Right atrium auricular region (tissue), 2 donors: ENCODE measurements around the gene MAT2B. TPM values are rescaled to one million over a fixed set of nuclear protein-coding genes. Genes with fewer than 3 reads are reported as not detected.

ENCODE experiments used
- DNase-seq: peaks from one replicate; pipeline ENCODE4 v3.0.0-alpha.2; 2019; ENCODE audit warnings: low spot score
- H3K27ac ChIP-seq, 2 donors: fragments of 200-600 bp; sonication (generic); 1 replicate in 1 of 2; 2 replicates in 1 of 2; pipeline ENCODE4 v1.5.1; 2016 to 2019
- H3K27me3 ChIP-seq, 2 donors: fragments of 200-600 bp; sonication (generic); one replicate each; pipeline versions ENCODE4 v1.5.1 to v1.6.0; 2017 to 2019
- H3K36me3 ChIP-seq: fragments of 200-600 bp; sonication (generic); one replicate; pipeline ENCODE4 v1.5.1; 2016
- H3K4me1 ChIP-seq, 2 donors: fragments of 200-600 bp; sonication (generic); one replicate each; pipeline versions ENCODE4 v1.5.1 to v1.6.0; 2017 to 2019
- H3K4me3 ChIP-seq, 2 donors: fragments of 200-600 bp; sonication (generic); 1 replicate in 1 of 2; 2 replicates in 1 of 2; pipeline ENCODE4 v1.5.1; 2017 to 2019; ENCODE audit warnings: mild to moderate bottlenecking in 1 of 2, moderate library complexity in 1 of 2
- H3K9me3 ChIP-seq, 2 donors: fragments of 200-600 bp; sonication (generic); one replicate each; pipeline ENCODE4 v1.5.1; 2019
- total RNA-seq, 2 donors: library from RNA; depleted of rRNA; stranded (reverse); fragments of >200 nt; gene quantifications; one replicate each; pipeline ENCODE4 v1.1.0, GENCODE V29; 2016
- TF ChIP-seq, protein P1 (sequence below), 2 donors: fragments of 200-600 bp; sonication (generic); IDR thresholded peaks; one replicate each; pipeline ENCODE4 v1.5.1; 2019; ENCODE audit warnings: antibody characterized with exemption in 2 of 2

Gene MAT2B
- total RNA-seq, 2 donors from 2014 or later = 47.6 to 84.7 TPM

GRCh38 chr5:163542771-163543170, 37.4 kb downstream of the MAT2B start:
- no peaks in the 10 kb centered on the region for H3K4me1 ChIP-seq
- H3K4me3 ChIP-seq = no peak overlapping the region
- TF ChIP-seq, protein P1, sequence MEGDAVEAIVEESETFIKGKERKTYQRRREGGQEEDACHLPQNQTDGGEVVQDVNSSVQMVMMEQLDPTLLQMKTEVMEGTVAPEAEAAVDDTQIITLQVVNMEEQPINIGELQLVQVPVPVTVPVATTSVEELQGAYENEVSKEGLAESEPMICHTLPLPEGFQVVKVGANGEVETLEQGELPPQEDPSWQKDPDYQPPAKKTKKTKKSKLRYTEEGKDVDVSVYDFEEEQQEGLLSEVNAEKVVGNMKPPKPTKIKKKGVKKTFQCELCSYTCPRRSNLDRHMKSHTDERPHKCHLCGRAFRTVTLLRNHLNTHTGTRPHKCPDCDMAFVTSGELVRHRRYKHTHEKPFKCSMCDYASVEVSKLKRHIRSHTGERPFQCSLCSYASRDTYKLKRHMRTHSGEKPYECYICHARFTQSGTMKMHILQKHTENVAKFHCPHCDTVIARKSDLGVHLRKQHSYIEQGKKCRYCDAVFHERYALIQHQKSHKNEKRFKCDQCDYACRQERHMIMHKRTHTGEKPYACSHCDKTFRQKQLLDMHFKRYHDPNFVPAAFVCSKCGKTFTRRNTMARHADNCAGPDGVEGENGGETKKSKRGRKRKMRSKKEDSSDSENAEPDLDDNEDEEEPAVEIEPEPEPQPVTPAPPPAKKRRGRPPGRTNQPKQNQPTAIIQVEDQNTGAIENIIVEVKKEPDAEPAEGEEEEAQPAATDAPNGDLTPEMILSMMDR (IDR thresholded peaks at IDR 0.05) = no peak
- no peaks in the 10 kb centered on the region for H3K36me3 ChIP-seq
- no peak for DNase-seq
- H3K27me3 ChIP-seq = no peaks in the 10 kb centered on the region
- H3K9me3 ChIP-seq = no peaks in the 10 kb centered on the region
- no peak overlapping the region for H3K27ac ChIP-seq

GRCh38 chr5:163544041-163544440, 38.6 kb downstream of the MAT2B start:
- no peaks in the 10 kb centered on the region for H3K27me3 ChIP-seq
- no peaks in the 10 kb centered on the region for H3K4me1 ChIP-seq
- H3K9me3 ChIP-seq = no peaks in the 10 kb centered on the region
- DNase-seq = no peak
- no peak overlapping the region for H3K4me3 ChIP-seq
- no peak overlapping the region for H3K27ac ChIP-seq
- no peaks in the 10 kb centered on the region for H3K36me3 ChIP-seq
- TF ChIP-seq, protein P1 (IDR thresholded peaks at IDR 0.05) = no peak

DNA sequence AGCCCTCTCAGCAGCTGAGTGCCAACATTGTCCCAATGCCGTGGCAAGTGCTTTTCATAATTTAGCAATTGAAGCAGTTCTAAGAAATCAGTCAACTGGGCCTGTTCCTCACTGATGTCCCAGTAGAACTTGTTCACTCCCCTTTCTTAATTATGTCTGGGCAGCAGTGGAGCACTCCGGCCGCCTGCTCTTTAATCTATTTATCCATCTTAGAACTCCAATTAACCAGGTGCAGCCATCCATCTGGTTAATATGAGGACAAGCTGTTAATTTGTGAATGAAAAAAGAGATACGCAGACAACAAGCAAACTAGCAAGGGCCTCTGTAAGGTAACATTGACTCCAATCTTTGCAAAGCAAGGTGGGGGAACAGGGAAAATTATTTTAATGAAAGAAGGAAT, 39.4 kb downstream of the MAT2B start:
- TF ChIP-seq, protein P1 (IDR thresholded peaks at IDR 0.05) = no peak
- DNase-seq = no peak
- Histone ChIP-seq H3K4me3 (no peak overlapping the region), H3K36me3 (no peaks in the 10 kb centered on the region), H3K9me3 (no peaks in the 10 kb centered on the region), H3K27ac (no peak overlapping the region), H3K4me1 (no peaks in the 10 kb centered on the region), H3K27me3 (no peaks in the 10 kb centered on the region)

GRCh38 chr5:163548649-163549048, 43.2 kb downstream of the MAT2B start:
- no peak overlapping the region for H3K27ac ChIP-seq
- TF ChIP-seq, protein P1 (IDR thresholded peaks at IDR 0.05) = no peak
- DNase-seq = no peak

GRCh38 chr5:163551156-163551555, 45.7 kb downstream of the MAT2B start:
- Histone ChIP-seq H3K27ac (no peak overlapping the region), H3K4me1 (no peaks in the 10 kb centered on the region), H3K27me3 (no peaks in the 10 kb centered on the region), H3K4me3 (no peak overlapping the region), H3K36me3 (no peaks in the 10 kb centered on the region), H3K9me3 (no peaks in the 10 kb centered on the region)
- TF ChIP-seq, protein P1 (IDR thresholded peaks at IDR 0.05) = no peak
- no peak for DNase-seq

More at GRCh38 chr5:163548649-163549048, 43.2 kb downstream of the MAT2B start:
- Histone ChIP-seq H3K27me3 (no peaks in the 10 kb centered on the region), H3K36me3 (no peaks in the 10 kb centered on the region), H3K4me3 (no peak overlapping the region), H3K4me1 (no peaks in the 10 kb centered on the region), H3K9me3 (no peaks in the 10 kb centered on the region)

DNA sequence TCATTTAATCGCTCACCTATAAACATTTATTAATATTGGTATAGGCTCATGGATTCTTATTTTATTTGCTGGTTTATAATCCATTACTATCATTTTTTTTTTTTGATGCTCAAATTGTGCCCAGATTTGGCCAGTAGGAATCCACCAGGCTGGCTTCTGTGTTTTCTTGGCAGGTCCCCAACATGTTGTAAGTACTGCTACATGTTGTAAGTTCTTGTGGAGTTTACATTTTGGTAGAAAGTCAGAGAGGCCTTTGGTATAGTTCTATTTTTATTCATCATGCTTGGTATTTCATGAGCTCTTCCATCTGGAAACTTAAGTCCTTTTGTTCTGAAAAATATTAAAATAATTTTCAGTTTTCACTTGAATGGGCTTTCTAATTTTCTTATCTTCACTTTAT, 47.1 kb downstream of the MAT2B start:
- H3K36me3 ChIP-seq = no peaks in the 10 kb centered on the region
- no peak overlapping the region for H3K27ac ChIP-seq
- no peaks in the 10 kb centered on the region for H3K27me3 ChIP-seq
- no peak overlapping the region for H3K4me3 ChIP-seq
- H3K4me1 ChIP-seq = no peaks in the 10 kb centered on the region
- H3K9me3 ChIP-seq = no peaks in the 10 kb centered on the region
- DNase-seq = no peak
- TF ChIP-seq, protein P1 (IDR thresholded peaks at IDR 0.05) = no peak
